Body of pancreas (tissue), 4 donors: ENCODE results near the gene DEDD. TPM values are rescaled to one million over a fixed set of nuclear protein-coding genes. Genes with fewer than 3 reads are reported as not detected.

Experiments
- ATAC-seq: fragments of 150-250 bp; one replicate; pipeline ENCODE4 v1.9.1; 2016
- DNase-seq, 4 donors: peaks; one replicate each; pipeline ENCODE4 v3.0.0-alpha.2; 2019
- H3K27ac ChIP-seq, 4 donors: fragments of 200-600 bp; sonication (generic); 1 replicate in 3 of 4; 2 replicates in 1 of 4; pipeline versions ENCODE4 v1.5.1 to v1.6.1; 2016 to 2019; ENCODE audit warnings: mild to moderate bottlenecking in 1 of 4, mixed read lengths in 1 of 4, moderate library complexity in 1 of 4
- H3K27me3 ChIP-seq, 2 donors: fragments of 200-600 bp; sonication (generic); one replicate each; pipeline ENCODE4 v1.6.0; 2016; ENCODE audit warnings: mild to moderate bottlenecking in 1 of 2
- H3K36me3 ChIP-seq, 2 donors: fragments of 200-600 bp; sonication (generic); replicated peaks in 1 of 2; 2 replicates each; pipeline ENCODE4 v1.5.1; 2016; ENCODE audit warnings: low read depth in 2 of 2; ENCODE audit not compliant: insufficient read depth in 1 of 2
- H3K4me1 ChIP-seq: fragments of 200-600 bp; sonication (generic); one replicate; pipeline ENCODE4 v1.6.0; 2016
- H3K4me3 ChIP-seq, 2 donors: fragments of 200-600 bp; sonication (generic); 1 replicate in 1 of 2; 2 replicates in 1 of 2; pipeline ENCODE4 v1.5.1; 2016 to 2019
- H3K9me3 ChIP-seq, 3 donors: fragments of 200-600 bp; sonication (generic); 1 replicate in 2 of 3; 2 replicates in 1 of 3; pipeline ENCODE4 v1.5.1; 2016
- POLR2A ChIP-seq, 3 donors: fragments of 450-650 bp; IDR thresholded peaks; one replicate each; pipeline ENCODE4 v1.6.1; 2016; ENCODE audit warnings: antibody characterized with exemption in 3 of 3, mild to moderate bottlenecking in 2 of 3
- WGBS, 2 donors: methylation state at CpG; one replicate each; pipeline ENCODE4 v1.1.5; 2017; 5-methylcytosine and 5-hydroxymethylcytosine counted together
- intact Hi-C: fragments of 100-400 bp; cut with DNase I; formaldehyde crosslinking; loops from one replicate; pipeline ENCODE4 v1.15.1; 2023
- total RNA-seq, 2 donors: library from RNA; depleted of rRNA; stranded (reverse); fragments of >200 nt; gene quantifications; one replicate each; pipeline ENCODE4 v1.1.0, GENCODE V29; 2016
- TF ChIP-seq, protein P1 (sequence below), 7 experiments: fragments of 450-650 bp in 4 of 7; fragments of 200-600 bp in 3 of 7; sonication (generic) in 3 of 7; IDR thresholded peaks; one replicate each; pipeline ENCODE4 v1.5.1; 2016 to 2019; ENCODE audit warnings: antibody characterized with exemption in 7 of 7

The DEDD gene
- total RNA-seq, 2 donors from 2014 or later: 12.9 to 15.8 TPM

DNA sequence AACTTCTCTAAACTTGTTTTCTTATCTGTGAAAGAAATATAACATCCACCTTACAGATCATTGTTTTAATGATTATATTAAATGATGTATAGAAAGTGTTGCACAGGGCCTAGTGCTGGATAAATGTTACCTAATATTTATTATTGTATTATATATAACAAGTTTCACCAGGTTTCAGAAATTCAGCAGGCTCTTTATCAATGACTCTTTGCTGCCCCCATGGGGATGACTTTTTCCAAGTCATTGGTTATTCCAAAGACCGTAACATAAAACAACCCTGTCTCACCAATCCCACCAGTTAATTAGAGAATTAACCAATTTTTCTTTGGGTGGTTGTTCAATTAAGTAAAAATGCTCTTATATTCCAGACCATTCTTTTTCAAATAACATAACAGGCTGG lies 7.3 kb upstream of the DEDD start:
- peaks cover 1% of the 10 kb centered on the region for H3K4me1 ChIP-seq
- no peak for TF ChIP-seq POLR2A (IDR thresholded peaks at IDR 0.05)
- TF ChIP-seq, protein P1, sequence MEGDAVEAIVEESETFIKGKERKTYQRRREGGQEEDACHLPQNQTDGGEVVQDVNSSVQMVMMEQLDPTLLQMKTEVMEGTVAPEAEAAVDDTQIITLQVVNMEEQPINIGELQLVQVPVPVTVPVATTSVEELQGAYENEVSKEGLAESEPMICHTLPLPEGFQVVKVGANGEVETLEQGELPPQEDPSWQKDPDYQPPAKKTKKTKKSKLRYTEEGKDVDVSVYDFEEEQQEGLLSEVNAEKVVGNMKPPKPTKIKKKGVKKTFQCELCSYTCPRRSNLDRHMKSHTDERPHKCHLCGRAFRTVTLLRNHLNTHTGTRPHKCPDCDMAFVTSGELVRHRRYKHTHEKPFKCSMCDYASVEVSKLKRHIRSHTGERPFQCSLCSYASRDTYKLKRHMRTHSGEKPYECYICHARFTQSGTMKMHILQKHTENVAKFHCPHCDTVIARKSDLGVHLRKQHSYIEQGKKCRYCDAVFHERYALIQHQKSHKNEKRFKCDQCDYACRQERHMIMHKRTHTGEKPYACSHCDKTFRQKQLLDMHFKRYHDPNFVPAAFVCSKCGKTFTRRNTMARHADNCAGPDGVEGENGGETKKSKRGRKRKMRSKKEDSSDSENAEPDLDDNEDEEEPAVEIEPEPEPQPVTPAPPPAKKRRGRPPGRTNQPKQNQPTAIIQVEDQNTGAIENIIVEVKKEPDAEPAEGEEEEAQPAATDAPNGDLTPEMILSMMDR (IDR thresholded peaks at IDR 0.05): peak in 6 of 7 experiments; percentile 32 to 67 (median 55)
- no peak overlapping the region for H3K4me3 ChIP-seq
- no peak overlapping the region for H3K27ac ChIP-seq
- whole genome bisulfite sequencing, 2 donors: 14 to 16% methylated on average over 1 of the region's 1 CpG
- ATAC-seq: peak; percentile 83
- intact Hi-C loops: no loop called here
- H3K27me3 ChIP-seq: no peaks in the 10 kb centered on the region
- DNase-seq: peak; percentile 52 to 71 (median 68)
- H3K9me3 ChIP-seq: no peaks in the 10 kb centered on the region
- no peaks in the 10 kb centered on the region for H3K36me3 ChIP-seq

DNA sequence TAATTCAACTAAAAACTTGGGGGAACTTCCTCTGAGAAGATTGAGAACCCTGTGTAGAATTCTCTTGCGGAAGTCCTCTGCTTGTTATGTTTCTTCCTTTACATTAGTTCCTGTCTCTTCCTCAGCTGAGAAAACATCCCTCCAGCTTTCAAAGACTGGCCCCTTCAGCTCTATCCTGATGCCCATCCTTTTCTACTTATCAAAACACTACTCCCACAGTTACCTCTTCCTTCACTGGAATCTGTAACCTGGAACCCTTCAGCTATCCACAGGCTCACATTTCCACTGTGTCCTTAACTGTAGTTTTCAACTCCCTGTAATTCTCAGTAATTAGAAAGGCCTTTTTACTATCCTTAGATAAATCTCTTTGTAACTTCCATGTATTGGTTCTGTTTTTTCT lies 6.0 kb upstream of the DEDD start:
- peaks cover 15% of the 10 kb centered on the region for H3K4me1 ChIP-seq
- no peak for ATAC-seq
- no peak overlapping the region for H3K27ac ChIP-seq
- H3K36me3 ChIP-seq: no peaks in the 10 kb centered on the region
- TF ChIP-seq, protein P1 (IDR thresholded peaks at IDR 0.05): no peak
- no peak for TF ChIP-seq POLR2A (IDR thresholded peaks at IDR 0.05)
- WGBS, 2 donors: 64 to 90% methylated on average over 1 of the region's 1 CpG
- no peak overlapping the region for H3K4me3 ChIP-seq
- no peaks in the 10 kb centered on the region for H3K9me3 ChIP-seq
- intact Hi-C loops: no loop called here
- DNase-seq: no peak
- H3K27me3 ChIP-seq: no peaks in the 10 kb centered on the region

DNA sequence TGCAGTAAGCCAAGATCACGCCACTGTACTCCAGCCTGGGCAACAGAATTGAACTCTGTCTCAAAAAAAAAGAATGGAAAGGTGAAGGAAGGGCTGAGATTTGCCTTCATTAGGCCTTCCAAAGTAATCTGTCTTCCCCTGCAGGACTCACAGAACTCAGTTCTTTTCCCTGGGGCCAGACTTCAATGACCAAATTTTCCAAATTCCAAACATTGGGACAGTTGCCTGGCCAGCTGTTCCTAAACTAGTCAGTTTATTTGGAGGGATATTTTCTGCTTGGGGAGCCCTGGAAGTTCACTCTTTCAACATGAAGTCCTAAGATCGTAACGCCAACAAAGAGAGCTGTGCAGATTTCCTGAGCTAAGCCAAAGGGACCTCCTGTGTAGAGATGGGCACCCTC lies 5.4 kb upstream of the DEDD start:
- Histone ChIP-seq H3K36me3 (no peaks in the 10 kb centered on the region), H3K4me1 (peaks cover 15% of the 10 kb centered on the region), H3K9me3 (no peaks in the 10 kb centered on the region), H3K27me3 (no peaks in the 10 kb centered on the region), H3K27ac (no peak overlapping the region), H3K4me3 (no peak overlapping the region)
- intact Hi-C loops: no loop called here
- no peak for TF ChIP-seq POLR2A (IDR thresholded peaks at IDR 0.05)
- TF ChIP-seq, protein P1 (IDR thresholded peaks at IDR 0.05): no peak
- ATAC-seq (no peak), DNase-seq (no peak)
- 82 to 86% methylated on average over 3 of the region's 3 CpGs for WGBS, 2 donors

DNA sequence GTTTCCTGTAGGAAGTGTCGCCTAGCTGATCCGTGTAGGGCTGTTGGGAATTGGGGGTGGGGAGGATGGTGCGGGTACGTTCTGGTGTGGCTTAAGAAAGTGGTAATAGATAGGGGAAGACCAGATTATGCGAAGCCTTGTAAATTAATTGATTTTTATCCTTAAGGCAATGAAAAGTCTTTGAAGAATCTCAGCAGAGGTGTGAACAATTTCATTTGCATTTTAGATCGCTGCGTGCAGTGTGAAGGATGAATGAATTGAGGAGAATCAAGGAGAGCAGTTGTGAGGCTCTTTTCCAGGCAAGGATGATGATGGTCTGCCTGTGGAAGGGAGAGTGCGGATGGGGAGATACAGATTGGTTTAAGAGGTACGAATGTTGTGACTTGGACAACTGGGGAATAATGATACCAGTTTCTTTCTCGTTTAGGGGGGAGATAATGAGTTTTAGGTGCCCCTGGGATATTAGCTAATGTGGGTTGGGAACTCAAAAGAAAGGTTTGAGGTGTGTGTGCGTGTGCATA lies 813 bp upstream of the DEDD start:
- WGBS, 2 donors: 3 to 4% methylated on average over 11 of the region's 11 CpGs
- TF ChIP-seq, protein P1 (IDR thresholded peaks at IDR 0.05): no peak
- TF ChIP-seq POLR2A (IDR thresholded peaks at IDR 0.05): no peak
- H3K27me3 ChIP-seq: no peaks in the 10 kb centered on the region
- peaks cover 42% of the 10 kb centered on the region for H3K4me1 ChIP-seq
- H3K27ac ChIP-seq: peak overlapping the region; percentile 88 to 95 (median 91)
- ATAC-seq (no peak), DNase-seq (no peak)
- H3K36me3 ChIP-seq: no peaks in the 10 kb centered on the region
- H3K4me3 ChIP-seq: peak overlapping the region; percentile 66 to 91
- intact Hi-C loops: no loop called here
- H3K9me3 ChIP-seq: no peaks in the 10 kb centered on the region
